ENCODE results near the gene BIRC6.

DNA sequence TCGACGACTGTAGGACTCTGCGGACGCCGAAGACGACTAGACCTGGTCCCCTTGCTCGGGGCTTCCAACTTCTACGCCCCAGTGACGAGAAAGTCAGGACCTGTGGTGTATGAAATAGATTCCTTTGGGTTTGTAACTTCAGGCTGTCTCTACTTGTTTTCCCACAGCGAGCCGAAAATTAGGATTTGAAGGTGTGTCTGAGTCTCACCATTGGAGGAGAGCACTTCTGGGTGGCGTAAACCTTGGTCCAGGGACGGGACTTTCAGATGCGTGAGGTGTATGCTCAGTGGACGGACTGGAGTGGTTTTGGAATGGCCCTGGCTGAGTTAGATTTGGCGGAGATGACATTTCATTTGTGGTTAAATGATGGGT is 1.3 kb downstream of the BIRC6 start:
- no peak for TF ChIP-seq EZH2 (IDR thresholded peaks at IDR 0.05; ENCODE audit: borderline replicate concordance, insufficient read depth, low read depth, low read length, poor library complexity, severe bottlenecking)
- TF ChIP-seq, protein P1, sequence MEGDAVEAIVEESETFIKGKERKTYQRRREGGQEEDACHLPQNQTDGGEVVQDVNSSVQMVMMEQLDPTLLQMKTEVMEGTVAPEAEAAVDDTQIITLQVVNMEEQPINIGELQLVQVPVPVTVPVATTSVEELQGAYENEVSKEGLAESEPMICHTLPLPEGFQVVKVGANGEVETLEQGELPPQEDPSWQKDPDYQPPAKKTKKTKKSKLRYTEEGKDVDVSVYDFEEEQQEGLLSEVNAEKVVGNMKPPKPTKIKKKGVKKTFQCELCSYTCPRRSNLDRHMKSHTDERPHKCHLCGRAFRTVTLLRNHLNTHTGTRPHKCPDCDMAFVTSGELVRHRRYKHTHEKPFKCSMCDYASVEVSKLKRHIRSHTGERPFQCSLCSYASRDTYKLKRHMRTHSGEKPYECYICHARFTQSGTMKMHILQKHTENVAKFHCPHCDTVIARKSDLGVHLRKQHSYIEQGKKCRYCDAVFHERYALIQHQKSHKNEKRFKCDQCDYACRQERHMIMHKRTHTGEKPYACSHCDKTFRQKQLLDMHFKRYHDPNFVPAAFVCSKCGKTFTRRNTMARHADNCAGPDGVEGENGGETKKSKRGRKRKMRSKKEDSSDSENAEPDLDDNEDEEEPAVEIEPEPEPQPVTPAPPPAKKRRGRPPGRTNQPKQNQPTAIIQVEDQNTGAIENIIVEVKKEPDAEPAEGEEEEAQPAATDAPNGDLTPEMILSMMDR (IDR thresholded peaks at IDR 0.05): no peak
